HepG2 (cell line): ENCODE results near the gene SLC35F3. TPM values are rescaled to one million over a fixed set of nuclear protein-coding genes. Genes with fewer than 3 reads are reported as not detected.

Source experiments
- ARNTL ChIP-seq: sonication (generic); formaldehyde crosslinking; IDR thresholded peaks from 2 replicates; pipeline ENCODE4 v1.4.0; 2020; ENCODE audit warnings: mild to moderate bottlenecking, missing genetic modification reagents
- CENPBD1 ChIP-seq: sonication (generic); formaldehyde crosslinking; IDR thresholded peaks from 2 replicates; pipeline ENCODE4 v1.8.0; 2022; ENCODE audit warnings: missing genetic modification reagents, low read depth, mild to moderate bottlenecking, borderline replicate concordance
- FOSL1 ChIP-seq: sonication (generic); formaldehyde crosslinking; IDR thresholded peaks from 2 replicates; pipeline ENCODE4 v1.9.0; 2021; ENCODE audit warnings: missing genetic modification reagents, borderline replicate concordance
- GPN1 ChIP-seq: sonication (generic); formaldehyde crosslinking; IDR thresholded peaks from 2 replicates; pipeline ENCODE4 v1.5.1; 2020; ENCODE audit warnings: missing genetic modification reagents, borderline replicate concordance
- KDM3A ChIP-seq: IDR thresholded peaks from 2 replicates; pipeline ENCODE4 v1.6.1; 2018; ENCODE audit warnings: low read depth, missing compliant biosample characterization
- MAF1 ChIP-seq: sonication (generic); formaldehyde crosslinking; IDR thresholded peaks from 2 replicates; pipeline ENCODE4 v1.5.0; 2020; ENCODE audit warnings: missing genetic modification reagents, borderline replicate concordance
- MAFF ChIP-seq: IDR thresholded peaks from 2 replicates; pipeline ENCODE4 v1.6.1; 2011; ENCODE audit warnings: low read depth, low read length, improper control_type of control experiment
- MAX ChIP-seq: IDR thresholded peaks from 2 replicates; pipeline ENCODE4 v1.6.1; 2012; ENCODE audit warnings: inconsistent platforms
- MYC ChIP-seq: sonication (generic); formaldehyde crosslinking; IDR thresholded peaks from 2 replicates; pipeline ENCODE4 v1.9.0; 2021; ENCODE audit warnings: missing genetic modification reagents, borderline replicate concordance
- NFE2L2 ChIP-seq: fragments of 150-350 bp; IDR thresholded peaks from 2 replicates; pipeline ENCODE4 v1.6.1; 2014; ENCODE audit warnings: low read length
- RAD51 ChIP-seq: fragments of 450-650 bp; IDR thresholded peaks from 2 replicates; pipeline ENCODE4 v1.6.1; 2016; ENCODE audit warnings: borderline replicate concordance
- U2AF1 ChIP-seq: fragments of 200-400 bp; formaldehyde crosslinking; optimal IDR thresholded peaks from 2 replicates; pipeline ENCODE3; 2017; ENCODE audit warnings: mild to moderate bottlenecking, low read depth, low read length
- ZBTB7A ChIP-seq: sonication (generic); formaldehyde crosslinking; IDR thresholded peaks from 2 replicates; pipeline ENCODE4 v1.8.0; 2022; ENCODE audit warnings: mild to moderate bottlenecking, missing genetic modification reagents
- ZNF10 ChIP-seq: sonication (generic); formaldehyde crosslinking; IDR thresholded peaks from 2 replicates; pipeline ENCODE4 v1.4.0; 2020; ENCODE audit warnings: mild to moderate bottlenecking, low read depth, missing genetic modification reagents, borderline replicate concordance
- ZNF121 ChIP-seq: sonication (generic); formaldehyde crosslinking; IDR thresholded peaks from 2 replicates; pipeline ENCODE4 v1.5.0; 2020; ENCODE audit warnings: mild to moderate bottlenecking, missing genetic modification reagents
- ZNF142 ChIP-seq: sonication (generic); formaldehyde crosslinking; IDR thresholded peaks from 2 replicates; pipeline ENCODE4 v1.4.0; 2020; ENCODE audit warnings: missing genetic modification reagents
- ZNF180 ChIP-seq: sonication (generic); formaldehyde crosslinking; IDR thresholded peaks from 2 replicates; pipeline ENCODE4 v1.4.0; 2020; ENCODE audit warnings: low read depth, missing genetic modification reagents, borderline replicate concordance
- ZNF264 ChIP-seq: sonication (generic); formaldehyde crosslinking; IDR thresholded peaks from 2 replicates; pipeline ENCODE4 v1.4.0; 2020; ENCODE audit warnings: missing genetic modification reagents
- ZNF281 ChIP-seq: sonication (generic); formaldehyde crosslinking; IDR thresholded peaks from 2 replicates; pipeline ENCODE4 v1.4.0; 2020; ENCODE audit warnings: missing genetic modification reagents, borderline replicate concordance
- ZNF672 ChIP-seq: sonication (generic); formaldehyde crosslinking; IDR thresholded peaks from 2 replicates; pipeline ENCODE4 v1.8.1; 2022; ENCODE audit warnings: missing genetic modification reagents
- ZNF790 ChIP-seq: sonication (generic); formaldehyde crosslinking; IDR thresholded peaks from 2 replicates; pipeline ENCODE4 v1.8.0; 2022; ENCODE audit warnings: missing genetic modification reagents, mild to moderate bottlenecking, borderline replicate concordance
- polyA plus RNA-seq, 8 experiments: library from polyadenylated mRNA; depleted of rRNA in 3 of 8; stranded (reverse) in 7 of 8; unstranded in 1 of 8; fragments of >200 nt; fragmentation: Illumina TruSeq in 4 of 8; extraction: Trizol in 4 of 8; gene quantifications; 2 replicates each; pipeline versions ENCODE4 v1.2.1 to v1.2.3, GENCODE V29; 2011 to 2016; ENCODE audit warnings: low read depth in 4 of 8, missing spikeins in 1 of 8, mixed read lengths in 1 of 8; ENCODE audit not compliant: insufficient read depth in 1 of 8
- total RNA-seq, 5 experiments: library from RNA; depleted of rRNA; stranded (reverse); fragments of >200 nt; fragmentation: Illumina TruSeq; extraction: Trizol; gene quantifications; 2 replicates each; pipeline ENCODE4 v1.2.3, GENCODE V29; 2016; ENCODE audit warnings: low read depth in 1 of 5

SLC35F3 gene
- total and polyA plus RNA-seq, 2 of the 13 experiments (the other 11 are each of a cell fraction or from before 2014, with no cell fraction given) = not detected

- TF ChIP-seq CENPBD1 (CRISPR knock-in tag) (peak; percentile 72; the same call in 1 of the 2 replicates), MAF1 (CRISPR knock-in tag) (no peak), ZNF672 (CRISPR knock-in tag) (no peak), ZNF142 (CRISPR knock-in tag) (peak; percentile 78; the same call in 1 of the 2 replicates), ZNF121 (CRISPR knock-in tag) (no peak), FOSL1 (CRISPR knock-in tag) (no peak), ZNF264 (CRISPR knock-in tag) (peak; percentile 91), ARNTL (CRISPR knock-in tag) (no peak; the same call in 1 of the 2 replicates), U2AF1 (no peak), ZNF10 (CRISPR knock-in tag) (no peak), GPN1 (CRISPR knock-in tag) (no peak), MAX (peak; percentile 93), NFE2L2 (no peak), ZNF180 (no peak), MAFF (no peak), ZNF790 (no peak), ZNF281 (CRISPR knock-in tag) (peak; percentile 12; the same call in 1 of the 2 replicates), ZBTB7A (CRISPR knock-in tag) (no peak), MYC (CRISPR knock-in tag) (peak; percentile 48; the same call in 1 of the 2 replicates), KDM3A (CRISPR knock-in tag) (peak; percentile 74; the same call in 1 of the 2 replicates), RAD51 (no peak)
Measured at GRCh38 chr1:234327577-234328164, 423.2 kb downstream of the SLC35F3 start (continued).
